HG03103 (cell line): ENCODE results near the gene SNAI3.

Experiments used
- ATAC-seq: cut with Tn5 transposase; IDR thresholded peaks from one replicate; pipeline ENCODE4 v1.9.1; 2021; ENCODE audit warnings: low read depth; ENCODE audit not compliant: unreplicated experiment

SNAI3 gene

DNA sequence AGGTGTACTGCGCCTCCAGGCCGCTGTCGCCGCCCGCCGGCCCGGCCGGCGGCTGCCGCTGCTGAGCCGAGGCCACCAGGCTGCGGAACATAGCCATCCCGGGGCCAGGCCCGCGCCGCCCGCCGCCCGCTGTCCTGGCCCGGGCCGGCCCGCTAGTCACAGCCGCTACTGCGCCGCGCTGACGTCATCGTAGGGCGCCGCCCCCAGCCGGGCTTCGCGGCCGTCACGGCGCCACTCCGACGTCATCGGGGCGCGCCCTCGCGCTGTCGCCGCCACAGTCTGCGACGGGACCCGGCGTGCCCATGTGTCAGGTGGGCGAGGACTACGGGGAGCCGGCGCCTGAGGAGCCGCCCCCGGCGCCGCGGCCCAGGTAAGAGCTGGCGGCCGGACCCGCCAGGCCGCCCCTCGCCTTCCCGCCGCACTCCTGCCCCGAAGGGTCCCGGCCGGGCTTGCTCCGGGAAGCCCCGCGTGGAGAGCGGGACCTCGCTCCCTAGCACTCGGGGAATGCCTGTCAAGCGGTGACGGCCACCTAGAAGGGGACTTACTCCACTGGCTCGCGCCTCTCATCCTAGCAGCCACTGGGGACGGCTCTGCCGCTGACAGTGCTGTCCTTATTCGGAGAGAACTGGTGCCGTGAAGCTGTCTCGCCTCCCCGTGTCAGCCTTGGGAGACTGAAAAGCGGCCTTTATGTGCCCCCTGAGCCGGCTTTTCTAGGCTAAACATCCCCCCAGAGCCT is 20.1 kb upstream of the SNAI3 start, which contains the start of the genes CTU2 and RNF166:
TSS of gene CTU2 (plus strand) at position 275 of the 736 bp plus-strand sequence. CDS start at position 303, 28 bp downstream.
TSS of gene RNF166 (minus strand) at position 180 of the 736 bp plus-strand sequence. CDS start at position 97, 83 bp downstream.
- peak; percentile 55 for ATAC-seq

DNA sequence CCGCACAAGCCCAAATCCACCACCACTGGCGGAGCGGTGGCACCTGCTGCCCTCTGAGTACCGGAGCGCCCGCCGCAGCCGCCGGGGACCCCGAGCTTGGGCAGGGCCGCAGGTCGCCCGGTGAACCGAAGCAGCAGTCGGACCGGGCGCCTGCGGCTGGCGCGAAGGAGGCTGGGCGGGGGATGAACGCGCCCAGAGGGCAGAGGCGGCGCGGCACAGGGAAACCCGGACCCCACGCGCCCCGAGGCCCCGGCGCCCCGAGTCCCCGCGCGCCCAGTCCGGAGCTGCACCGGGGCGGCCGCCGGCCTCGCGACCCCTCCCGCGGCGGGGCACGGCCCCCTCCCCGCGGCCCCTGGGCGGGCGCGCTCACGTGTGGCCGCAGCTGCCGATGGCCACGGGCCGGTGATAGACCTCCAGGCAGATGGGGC is 19.5 kb upstream of the SNAI3 start:
- ATAC-seq = peak; percentile 9

DNA sequence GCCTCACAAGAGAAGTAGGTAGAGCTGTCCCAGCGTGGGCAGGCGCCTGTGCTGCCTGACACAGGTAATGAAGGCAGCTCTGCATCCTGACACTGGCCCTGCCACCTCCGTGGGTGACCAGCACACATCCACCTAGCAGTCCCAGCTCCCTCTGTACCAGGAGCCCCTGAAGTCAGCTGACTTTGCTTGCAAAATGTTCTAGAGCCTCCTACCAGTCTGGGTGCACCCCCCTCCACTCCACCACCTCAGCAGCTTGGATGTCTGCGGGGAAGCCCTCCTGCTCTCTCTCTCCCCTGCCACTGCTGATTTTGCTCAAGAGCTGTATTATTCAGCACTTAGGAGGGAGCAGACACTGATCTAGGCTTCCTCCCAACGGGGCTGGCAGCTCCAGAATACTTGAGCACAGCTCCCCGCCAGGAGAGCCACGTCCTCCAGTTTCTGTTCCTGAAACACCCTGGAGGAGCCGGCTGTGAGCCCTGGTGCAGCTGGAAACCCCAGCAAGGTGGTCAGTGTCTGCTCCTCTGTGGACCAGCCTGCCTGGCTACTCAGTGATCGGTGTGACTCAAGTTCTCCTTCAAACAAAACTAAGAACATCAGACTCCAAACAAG is 18.9 kb upstream of the SNAI3 start:
- ATAC-seq = no peak

DNA sequence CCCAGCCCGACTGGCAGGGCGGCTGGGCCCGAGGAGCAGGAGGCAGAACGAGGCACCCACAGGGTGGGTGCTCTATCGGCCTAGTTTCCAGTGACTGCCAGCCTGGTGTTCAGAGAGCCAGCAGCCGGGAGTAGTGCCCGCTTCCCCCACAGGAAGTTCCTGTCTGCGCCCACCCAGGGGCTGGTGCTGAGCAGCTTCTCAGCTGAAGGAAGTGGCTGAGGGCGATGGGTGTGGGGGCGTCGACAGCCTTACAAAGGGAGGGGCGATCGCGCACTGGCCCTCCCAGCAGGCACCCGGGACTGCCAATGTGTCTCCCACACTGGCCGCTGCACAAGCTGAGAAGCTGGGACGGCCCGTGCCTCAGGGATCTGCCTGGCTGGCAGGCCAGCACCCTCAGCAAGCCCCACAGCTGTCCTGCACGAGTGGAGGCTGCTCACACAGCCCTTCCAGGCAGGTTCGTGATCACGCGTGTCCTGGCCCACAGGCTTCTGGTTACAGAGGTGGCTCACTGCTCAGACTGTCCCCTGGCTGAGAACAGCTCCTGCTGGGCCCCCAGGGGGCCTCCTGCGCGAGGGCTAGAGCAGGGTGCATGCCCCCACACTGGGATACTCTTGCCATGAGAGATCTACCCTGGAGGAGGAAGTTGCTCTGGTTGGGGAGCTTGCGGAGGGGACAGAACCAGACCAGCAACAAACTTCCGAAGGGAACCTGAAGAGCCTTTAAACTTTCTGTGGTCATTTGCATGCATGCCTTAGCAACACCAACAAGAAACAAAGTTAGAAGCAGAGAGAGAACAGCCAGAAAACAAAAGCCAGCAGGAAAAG is 17.4 kb upstream of the SNAI3 start:
- ATAC-seq = no peak

DNA sequence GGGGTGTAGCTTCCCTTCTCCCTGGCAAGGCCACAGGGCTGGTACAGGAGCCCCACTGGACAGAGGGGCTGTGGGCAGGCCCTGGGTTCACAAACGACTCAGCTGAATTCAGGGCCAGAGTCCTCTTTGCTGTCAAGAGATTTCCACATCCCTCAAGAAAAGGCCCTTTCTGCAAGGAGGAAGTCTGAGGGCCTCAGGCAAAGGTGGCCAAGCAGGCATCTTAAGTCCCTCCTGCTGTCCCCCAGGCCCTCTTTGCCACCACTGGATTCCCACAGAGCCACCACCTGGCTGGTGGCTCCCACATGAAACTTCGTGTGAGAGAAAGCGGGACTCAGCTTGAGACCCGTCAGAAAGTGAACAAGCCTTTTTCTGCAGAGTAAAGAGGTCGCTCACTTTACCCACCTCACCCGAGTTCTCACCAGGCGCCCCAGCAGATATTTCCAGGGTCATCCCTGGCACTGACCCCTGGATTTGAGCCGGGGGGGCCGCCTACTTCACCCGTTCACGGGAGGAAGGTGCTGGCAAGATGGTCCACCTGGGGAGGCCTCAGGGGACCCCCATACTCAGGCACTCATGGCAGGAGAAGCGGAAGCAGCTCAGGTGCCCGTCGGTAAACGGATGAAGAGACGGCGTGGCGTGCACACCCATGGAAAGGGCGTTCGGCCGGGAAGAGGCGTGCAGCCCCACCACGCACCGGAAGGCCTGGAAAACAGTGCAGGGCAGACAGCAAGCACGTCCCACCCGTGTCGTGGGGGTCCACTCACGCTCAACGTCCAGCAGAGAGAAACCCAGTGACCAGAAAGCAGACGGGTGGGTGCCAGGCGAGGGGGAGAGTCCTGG is 16.3 kb upstream of the SNAI3 start:
- ATAC-seq = no peak

DNA sequence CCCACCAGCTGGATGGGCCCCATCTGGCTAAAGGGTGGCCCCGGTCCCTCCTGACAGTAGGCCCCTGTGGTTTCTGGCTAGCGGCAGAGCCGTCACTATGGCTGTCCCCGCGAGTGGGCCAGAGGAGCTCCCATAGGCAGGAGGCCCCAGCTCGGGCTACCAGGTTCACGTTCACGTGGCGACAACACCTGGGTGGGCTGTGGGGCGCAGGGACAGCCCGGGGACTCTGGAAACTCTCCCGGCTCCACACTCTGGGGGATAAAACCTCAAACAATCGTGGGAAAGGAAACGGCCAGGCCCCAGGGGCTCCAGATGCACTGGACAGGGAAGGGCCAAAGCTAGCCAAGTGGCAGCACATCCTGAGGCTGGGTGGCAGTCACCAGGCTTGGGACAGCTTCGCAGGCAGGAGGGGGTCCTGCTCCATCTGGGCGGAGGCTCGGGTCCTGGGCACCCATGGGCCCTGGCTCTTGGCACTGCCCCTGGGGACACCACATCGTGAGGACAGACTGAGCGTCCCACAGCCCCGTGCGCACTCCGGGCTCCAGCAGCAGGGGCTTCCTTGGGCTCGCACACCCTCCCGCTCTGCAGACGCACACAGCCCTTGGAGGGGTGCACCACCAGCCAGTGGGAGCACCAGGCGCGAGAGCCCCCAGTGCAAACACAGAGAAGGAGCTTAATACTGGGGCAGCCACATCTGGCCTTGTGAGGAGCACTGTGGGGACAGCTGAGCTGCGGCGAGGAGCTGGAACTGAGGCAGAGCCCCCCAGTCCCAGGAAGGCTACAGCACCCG is 15.5 kb upstream of the SNAI3 start:
- ATAC-seq = no peak

DNA sequence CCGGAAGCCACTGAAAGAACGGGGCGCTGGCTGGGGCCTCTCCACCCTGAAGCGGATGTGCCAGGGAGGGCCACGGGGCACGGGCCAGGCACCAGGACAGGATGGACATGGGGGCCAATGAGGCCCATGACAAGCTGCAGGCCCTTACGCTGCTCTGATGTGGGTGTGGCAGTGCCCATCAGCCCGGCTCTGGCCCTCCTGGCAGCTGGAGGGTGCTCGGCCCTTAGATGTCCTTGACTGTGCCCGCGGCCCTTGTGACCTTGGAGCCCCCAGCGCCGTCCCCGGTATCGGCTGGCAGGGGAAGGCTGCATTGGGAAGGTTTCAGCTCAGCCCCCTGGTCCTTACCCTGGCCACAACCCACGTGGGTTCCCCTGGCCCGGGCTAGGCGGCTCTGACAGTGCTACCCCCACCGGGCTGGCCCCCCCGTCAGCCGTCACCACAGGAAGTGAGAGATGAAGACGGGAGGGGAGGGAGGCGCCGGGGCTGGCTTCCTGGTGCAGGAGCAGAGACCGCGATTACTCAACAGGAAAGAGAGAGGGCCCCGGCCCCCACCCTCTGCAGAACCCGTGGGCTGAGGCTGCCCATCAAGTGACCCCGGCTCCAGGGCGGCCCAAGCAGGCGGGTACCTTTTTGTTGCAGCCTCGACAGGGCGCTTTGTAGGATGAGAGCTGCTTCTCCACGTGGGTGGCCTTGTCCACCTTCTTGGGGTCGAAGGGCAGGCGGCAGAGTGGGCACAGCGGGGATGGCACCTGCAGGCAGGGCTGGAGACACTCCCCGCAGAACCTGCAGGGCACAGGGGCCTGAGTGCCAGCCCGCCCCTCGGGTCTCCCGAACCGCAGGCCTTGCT is 14.6 kb upstream of the SNAI3 start:
- ATAC-seq = peak; percentile 66

DNA sequence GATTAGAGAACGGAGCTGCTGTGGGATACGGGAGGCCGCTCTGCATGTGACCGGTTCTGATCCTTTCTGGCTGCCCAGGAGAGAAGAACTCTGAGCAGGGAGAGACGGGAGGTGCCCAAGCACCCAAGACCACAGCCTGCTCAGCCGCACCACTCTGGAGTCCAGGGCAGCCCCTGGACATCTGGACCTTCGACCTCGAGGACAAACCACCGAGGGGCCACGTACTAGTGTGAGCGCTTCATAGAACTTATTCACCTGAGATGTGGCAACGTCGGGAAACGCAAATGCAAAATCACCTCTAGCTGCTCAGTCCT is 14.0 kb upstream of the SNAI3 start:
- no peak for ATAC-seq

DNA sequence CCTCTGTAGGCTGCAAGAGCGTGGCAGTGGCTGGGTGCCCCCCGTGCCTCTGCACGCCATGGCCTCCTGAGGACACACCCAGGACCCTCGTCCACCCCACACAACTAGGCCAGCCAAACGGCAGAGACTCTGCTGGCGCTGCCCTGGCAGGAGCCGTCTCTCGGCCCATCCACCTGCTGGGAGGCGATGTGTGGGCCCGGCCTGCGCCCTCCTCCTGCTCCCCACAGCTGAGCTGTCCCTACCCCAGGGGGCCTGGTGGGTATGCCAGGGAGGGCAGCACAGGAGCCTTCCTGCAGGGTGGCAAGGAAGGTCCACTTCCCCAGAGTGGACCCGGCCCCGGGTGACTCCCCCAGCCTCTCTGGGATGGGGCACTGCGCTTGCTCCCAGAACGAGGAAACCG is 12.9 kb upstream of the SNAI3 start:
- ATAC-seq = no peak

DNA sequence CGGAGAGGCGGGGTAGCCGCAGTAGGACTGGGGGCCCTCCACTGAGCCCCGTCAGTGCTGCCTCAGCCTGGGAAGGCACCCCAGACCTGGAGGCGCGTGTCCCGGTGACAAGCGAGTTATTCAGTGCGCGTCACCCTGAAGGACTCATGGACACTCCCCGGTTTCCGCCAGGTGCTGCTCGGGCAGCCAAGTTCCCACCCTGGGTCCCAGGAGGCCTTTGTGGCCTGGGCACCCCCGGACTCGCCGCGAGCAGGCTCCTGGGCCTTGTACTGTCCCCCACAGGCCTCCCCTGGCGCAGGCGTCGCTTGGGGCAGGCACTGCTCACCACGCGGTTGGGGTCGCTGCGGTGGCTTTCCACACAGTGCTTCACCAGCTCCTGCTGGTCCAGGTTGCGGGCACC is 12.3 kb upstream of the SNAI3 start:
- no peak for ATAC-seq

DNA sequence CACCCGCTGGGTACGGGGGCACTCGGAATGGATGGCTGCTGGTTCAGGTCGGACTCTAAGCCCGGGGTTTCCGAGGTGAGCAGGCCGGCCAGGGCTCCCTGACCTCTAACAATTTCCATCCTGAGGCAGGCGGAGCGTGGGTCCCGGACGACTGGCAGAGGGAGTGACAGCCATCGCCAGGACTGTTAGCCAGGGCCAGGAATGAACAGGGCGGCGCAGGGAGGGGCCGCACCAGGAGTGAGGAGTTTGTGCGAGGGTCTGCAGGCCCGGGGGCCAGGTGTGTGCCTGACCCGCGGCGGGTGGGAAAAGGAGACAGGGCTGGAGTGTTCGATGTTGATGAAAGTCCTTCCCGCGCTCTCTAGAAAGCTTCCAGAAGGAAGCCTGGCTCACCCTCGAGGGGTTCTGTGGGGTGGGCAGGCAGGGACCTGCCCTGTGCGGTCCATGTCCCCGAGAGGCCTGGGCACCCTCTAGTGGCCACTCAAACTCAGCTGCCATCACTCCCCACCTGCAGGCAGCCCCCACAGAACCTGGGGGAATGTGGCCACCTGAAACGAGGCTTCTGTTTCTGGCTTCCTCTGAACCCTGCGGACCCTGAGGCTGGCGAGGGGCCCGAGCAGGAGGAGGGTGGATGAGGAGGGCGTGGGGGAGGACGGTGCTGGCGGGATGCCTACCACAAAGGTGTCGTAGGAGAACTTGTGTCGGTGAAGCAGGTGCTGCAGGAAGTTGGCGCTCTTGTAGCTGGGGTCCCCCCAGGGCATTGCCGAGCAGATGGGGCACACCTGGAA is 11.7 kb upstream of the SNAI3 start:
- no peak for ATAC-seq

DNA sequence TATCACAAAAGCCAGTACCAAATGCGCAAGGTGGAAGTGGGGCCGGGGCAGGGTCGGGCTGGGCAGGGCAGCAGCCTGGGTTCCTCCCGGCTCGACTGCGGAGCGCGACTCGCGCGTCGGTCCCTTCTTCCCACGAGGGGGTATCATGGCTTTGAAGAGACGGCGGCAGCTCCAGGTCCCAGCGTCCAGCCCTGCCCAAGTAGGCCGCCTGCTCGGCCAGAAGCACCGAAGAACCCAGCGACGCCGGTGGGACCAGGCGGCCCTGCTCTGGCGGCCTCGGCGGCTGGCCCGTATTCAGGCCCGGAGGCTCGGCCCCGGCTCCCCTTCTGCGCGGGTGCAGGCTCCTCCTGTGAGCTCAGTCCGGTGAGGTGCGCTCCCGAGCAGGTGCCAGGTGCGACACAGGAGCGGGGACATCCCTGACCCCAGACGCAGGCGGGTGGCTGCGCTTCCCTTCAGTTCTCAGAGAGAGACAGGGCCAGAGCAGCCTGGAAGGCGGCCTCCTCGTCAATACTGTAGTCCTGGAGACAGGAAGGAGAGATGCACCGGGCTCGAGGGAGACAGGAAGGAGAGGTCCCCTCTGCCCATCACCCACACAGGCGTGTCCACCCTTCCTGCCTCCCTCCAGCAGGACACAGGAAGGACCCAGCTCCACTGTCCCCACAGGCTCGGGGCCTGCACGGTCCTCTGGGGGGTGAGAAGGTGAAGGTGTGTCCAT is 11.0 kb upstream of the SNAI3 start:
- ATAC-seq = no peak

DNA sequence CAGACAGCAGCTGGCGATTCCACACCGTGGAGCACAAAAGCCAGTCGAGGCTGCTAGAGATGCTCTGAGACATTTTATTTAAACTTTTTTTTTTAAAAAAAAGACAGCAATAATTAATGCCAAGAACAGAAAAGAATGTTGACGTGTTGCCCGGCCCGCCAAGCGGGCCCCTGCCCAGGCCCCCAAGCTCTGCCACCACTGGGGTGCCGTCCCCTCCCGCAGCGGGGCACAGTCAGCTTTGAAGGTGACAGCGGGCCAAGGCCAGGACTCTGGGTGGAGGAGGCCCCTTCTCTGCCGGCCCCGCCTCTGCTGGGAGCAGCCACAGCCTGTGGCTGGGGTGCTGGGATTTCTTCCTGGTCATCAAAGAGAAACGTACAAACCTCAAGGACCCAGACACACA is 10.1 kb upstream of the SNAI3 start:
- ATAC-seq = no peak

DNA sequence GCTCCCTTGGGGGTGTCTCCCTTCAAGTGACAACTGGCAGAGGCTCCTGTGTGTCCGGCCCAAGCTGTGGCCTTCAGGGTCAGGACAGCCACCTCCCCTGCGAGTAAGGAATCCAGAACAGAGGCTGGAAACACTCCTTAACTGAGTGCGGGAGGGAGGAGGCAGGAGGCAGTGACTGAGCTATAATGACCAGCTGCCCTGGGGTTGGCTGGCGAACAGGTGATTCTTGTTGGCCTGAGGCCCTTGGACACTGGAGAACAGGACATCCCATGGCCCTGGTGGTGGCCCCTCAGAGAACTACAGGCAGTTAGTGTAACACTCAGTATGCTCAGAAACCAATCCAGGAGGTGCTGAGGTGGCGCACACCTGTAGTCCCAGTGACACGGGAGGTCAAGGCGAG is 9.4 kb upstream of the SNAI3 start:
- no peak for ATAC-seq

DNA sequence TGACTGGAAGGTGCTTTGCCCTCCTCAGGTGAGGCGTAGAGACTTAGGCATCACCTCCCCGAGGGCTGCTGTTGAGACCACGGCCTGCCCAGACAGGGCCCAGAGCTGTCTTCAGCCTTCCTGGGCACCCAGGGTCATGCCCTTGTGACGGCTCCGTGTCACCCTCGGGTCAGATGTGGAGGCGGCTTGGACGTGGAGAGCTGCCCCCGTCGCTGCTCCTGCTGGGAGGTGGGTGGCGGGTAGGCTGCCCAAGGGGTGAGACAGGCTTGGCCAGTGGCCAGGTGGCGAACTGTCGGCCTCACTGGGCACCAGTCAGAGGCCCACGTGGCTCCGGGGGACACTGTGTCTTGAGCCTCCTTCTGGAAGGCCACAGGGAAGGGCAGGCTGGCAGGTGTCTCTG is 8.9 kb upstream of the SNAI3 start:
- ATAC-seq = no peak

DNA sequence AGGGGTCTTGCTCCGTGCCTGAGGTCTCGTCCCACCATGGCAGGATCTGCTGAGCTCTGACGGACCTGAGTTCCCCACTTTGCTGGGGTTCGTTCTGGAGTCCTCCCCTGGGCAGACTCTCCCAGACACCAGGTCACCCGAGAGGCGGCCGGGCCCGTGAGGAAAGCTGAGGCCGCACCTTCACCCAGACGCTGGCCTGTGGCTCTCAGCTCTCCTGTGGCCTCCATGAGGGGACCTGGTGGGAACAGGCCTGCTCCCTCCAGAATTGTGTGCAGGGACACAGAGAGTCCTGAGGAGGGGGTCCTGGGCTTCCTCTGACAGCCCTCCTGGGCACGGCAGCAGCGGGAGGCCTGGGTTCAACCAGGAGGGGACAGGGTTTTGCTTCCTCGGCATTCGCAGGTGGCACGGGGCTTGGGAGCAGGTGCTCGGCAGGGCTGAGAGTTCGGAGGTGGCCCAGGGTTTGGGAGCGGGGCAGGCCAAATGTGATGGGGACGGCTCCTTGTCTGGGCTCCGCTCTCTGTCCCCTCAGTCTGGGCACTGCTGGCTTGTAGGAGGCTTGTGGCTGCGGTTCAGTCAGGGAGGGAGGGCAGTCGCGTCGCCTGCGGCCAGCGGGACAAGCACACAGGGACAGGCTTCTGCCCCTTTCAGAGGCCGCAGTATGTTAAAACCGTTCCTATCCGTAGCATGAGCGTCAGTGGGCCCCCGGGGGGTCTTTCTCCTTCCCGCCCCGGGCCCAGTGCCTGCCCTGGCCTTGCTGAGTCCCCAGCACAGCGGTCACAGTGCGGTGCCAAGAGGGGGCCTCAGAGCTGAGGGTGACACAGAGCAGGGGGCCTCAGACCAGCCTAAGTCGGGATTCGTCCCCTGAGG is 8.1 kb upstream of the SNAI3 start:
- no peak for ATAC-seq
